ENCODE measurements around the gene EEF1G.
A peak's percentile ranks its signal among the peaks of the same experiment; 100 is the strongest.

Gene EEF1G

GRCh38 chr11:62580959-62581715, 7.4 kb upstream of the EEF1G start:
- H3K4me3 ChIP-seq (ENCODE audit: low read depth, low read length): no peak overlapping the region
- no peak for TF ChIP-seq CTCF (IDR thresholded peaks at IDR 0.05; ENCODE audit: low read depth, low read length, missing control alignments)
- no peak for DNase-seq (ENCODE audit: low read depth)

GRCh38 chr11:62579252-62579651, 5.6 kb upstream of the EEF1G start:
- TF ChIP-seq CTCF (IDR thresholded peaks at IDR 0.05; ENCODE audit: low read depth, low read length, missing control alignments): no peak
- DNase-seq (ENCODE audit: low read depth): no peak

GRCh38 chr11:62578541-62578940, 4.8 kb upstream of the EEF1G start:
- no peak overlapping the region for H3K4me3 ChIP-seq (ENCODE audit: low read depth, low read length)
- no peak for DNase-seq (ENCODE audit: low read depth)
- no peak for TF ChIP-seq CTCF (IDR thresholded peaks at IDR 0.05; ENCODE audit: low read depth, low read length, missing control alignments)

More at GRCh38 chr11:62579252-62579651, 5.6 kb upstream of the EEF1G start:
- H3K4me3 ChIP-seq (ENCODE audit: low read depth, low read length): no peak overlapping the region

- no peak for DNase-seq (ENCODE audit: low read depth)
- no peak overlapping the region for H3K4me3 ChIP-seq (ENCODE audit: low read depth, low read length)
- no peak for TF ChIP-seq CTCF (IDR thresholded peaks at IDR 0.05; ENCODE audit: low read depth, low read length, missing control alignments)
Measured at GRCh38 chr11:62577046-62577714, 3.5 kb upstream of the EEF1G start.

- H3K4me3 ChIP-seq (ENCODE audit: low read depth, low read length): no peak overlapping the region
- DNase-seq (ENCODE audit: low read depth): no peak
- TF ChIP-seq CTCF (IDR thresholded peaks at IDR 0.05; ENCODE audit: low read depth, low read length, missing control alignments): no peak
Measured at GRCh38 chr11:62575837-62576236, 2.1 kb upstream of the EEF1G start.

- DNase-seq (ENCODE audit: low read depth): no peak
- no peak for TF ChIP-seq CTCF (IDR thresholded peaks at IDR 0.05; ENCODE audit: low read depth, low read length, missing control alignments)
Measured at GRCh38 chr11:62575156-62575555, 1.5 kb upstream of the EEF1G start.

More at GRCh38 chr11:62575156-62575555, 1.5 kb upstream of the EEF1G start:
- peak overlapping the region; percentile 82 for H3K4me3 ChIP-seq (ENCODE audit: low read depth, low read length)

Data from GM12864 (cell line).